ENCODE data around the gene PHF1. TPM values are rescaled to one million over a fixed set of nuclear protein-coding genes. Genes with fewer than 3 reads are reported as not detected.
A peak's percentile ranks its signal among the peaks of the same experiment; 100 is the strongest.

Gene PHF1
- total and polyA plus RNA-seq, 2 of the 13 experiments (the other 11 are each of a cell fraction or from before 2014, with no cell fraction given), result 25.4 to 61.9 TPM

DNA sequence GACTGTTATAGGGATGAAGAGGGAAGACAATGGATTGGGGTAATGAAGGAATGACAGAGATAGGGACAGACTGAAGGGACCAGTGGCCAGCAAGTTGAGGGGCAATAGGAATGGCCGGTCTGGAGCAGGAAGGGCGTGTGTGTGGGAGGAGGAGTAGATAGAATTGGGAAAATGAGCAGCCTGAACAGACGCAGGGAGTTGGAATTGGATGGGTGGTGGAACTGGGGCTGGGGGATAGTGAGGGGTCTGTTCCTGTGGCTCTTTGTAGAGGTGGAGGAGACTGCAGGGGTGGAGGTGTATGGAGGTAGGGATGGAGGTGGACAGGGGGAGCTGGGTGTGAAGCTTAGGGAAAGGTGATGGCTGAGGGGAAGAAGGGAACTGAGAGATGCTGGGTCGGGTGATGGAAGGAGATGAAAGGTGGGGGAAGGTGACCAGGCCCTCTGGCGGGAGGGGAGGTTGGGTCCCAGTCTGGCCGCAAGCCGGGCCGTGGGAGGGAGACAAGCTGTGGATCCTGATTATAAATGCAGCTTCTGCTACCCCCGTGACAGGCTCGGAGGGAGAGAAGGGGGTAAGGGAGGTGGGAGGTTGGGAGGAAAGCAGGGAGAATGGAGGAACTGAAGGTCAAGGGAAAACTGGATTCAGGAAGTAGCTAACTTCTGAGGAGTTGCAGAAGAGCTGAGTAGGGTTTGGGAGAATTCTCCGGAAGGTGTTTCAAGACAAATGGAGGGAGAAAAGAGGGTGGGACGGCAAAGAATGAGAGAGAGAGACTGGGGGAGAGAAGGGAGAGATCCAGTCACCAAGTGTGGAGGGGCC, 14.2 kb downstream of the PHF1 start (continued):
- TF ChIP-seq, protein P1, sequence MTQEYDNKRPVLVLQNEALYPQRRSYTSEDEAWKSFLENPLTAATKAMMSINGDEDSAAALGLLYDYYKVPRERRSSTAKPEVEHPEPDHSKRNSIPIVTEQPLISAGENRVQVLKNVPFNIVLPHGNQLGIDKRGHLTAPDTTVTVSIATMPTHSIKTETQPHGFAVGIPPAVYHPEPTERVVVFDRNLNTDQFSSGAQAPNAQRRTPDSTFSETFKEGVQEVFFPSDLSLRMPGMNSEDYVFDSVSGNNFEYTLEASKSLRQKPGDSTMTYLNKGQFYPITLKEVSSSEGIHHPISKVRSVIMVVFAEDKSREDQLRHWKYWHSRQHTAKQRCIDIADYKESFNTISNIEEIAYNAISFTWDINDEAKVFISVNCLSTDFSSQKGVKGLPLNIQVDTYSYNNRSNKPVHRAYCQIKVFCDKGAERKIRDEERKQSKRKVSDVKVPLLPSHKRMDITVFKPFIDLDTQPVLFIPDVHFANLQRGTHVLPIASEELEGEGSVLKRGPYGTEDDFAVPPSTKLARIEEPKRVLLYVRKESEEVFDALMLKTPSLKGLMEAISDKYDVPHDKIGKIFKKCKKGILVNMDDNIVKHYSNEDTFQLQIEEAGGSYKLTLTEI (CRISPR knock-in tag; conservative IDR thresholded peaks at IDR 0.05), result no peak
- TF ChIP-seq SP140L (CRISPR knock-in tag; IDR thresholded peaks at IDR 0.05; ENCODE audit: borderline replicate concordance) (no peak), TARDBP (CRISPR knock-in tag; IDR thresholded peaks at IDR 0.05) (no peak), ZNF577 (CRISPR knock-in tag; IDR thresholded peaks at IDR 0.05; ENCODE audit: borderline replicate concordance, low read depth) (no peak), ZNF501 (CRISPR knock-in tag; IDR thresholded peaks at IDR 0.05) (0 out of 2 replicates have a peak, but pooled peaks have one; percentile 30), HIVEP1 (CRISPR knock-in tag; IDR thresholded peaks at IDR 0.05) (0 out of 2 replicates have a peak, but pooled peaks have one; percentile 17), ZNF225 (CRISPR knock-in tag; IDR thresholded peaks at IDR 0.05) (0 out of 2 replicates have a peak, but pooled peaks have one; percentile 1), ZNF770 (CRISPR knock-in tag; IDR thresholded peaks at IDR 0.05) (no peak), REL (CRISPR knock-in tag; conservative IDR thresholded peaks at IDR 0.05) (0 out of 2 replicates have a peak, but pooled peaks have one; percentile 51), ZC3H13 (CRISPR knock-in tag; IDR thresholded peaks at IDR 0.05) (no peak; the same call in 1 of the 2 replicates), ZNF292 (CRISPR knock-in tag; IDR thresholded peaks at IDR 0.05; ENCODE audit: borderline replicate concordance, low read depth) (no peak), HNRNPL (IDR thresholded peaks at IDR 0.05; ENCODE audit: low read depth, low read length) (no peak), ZNF724P (CRISPR knock-in tag; IDR thresholded peaks at IDR 0.05; ENCODE audit: borderline replicate concordance) (no peak), NFATC3 (CRISPR knock-in tag; IDR thresholded peaks at IDR 0.05) (no peak), NCOA1 (CRISPR knock-in tag; IDR thresholded peaks at IDR 0.05) (0 out of 2 replicates have a peak, but pooled peaks have one; percentile 49), ZNF7 (CRISPR knock-in tag; IDR thresholded peaks at IDR 0.05) (no peak)
- TF ChIP-seq, protein P2, sequence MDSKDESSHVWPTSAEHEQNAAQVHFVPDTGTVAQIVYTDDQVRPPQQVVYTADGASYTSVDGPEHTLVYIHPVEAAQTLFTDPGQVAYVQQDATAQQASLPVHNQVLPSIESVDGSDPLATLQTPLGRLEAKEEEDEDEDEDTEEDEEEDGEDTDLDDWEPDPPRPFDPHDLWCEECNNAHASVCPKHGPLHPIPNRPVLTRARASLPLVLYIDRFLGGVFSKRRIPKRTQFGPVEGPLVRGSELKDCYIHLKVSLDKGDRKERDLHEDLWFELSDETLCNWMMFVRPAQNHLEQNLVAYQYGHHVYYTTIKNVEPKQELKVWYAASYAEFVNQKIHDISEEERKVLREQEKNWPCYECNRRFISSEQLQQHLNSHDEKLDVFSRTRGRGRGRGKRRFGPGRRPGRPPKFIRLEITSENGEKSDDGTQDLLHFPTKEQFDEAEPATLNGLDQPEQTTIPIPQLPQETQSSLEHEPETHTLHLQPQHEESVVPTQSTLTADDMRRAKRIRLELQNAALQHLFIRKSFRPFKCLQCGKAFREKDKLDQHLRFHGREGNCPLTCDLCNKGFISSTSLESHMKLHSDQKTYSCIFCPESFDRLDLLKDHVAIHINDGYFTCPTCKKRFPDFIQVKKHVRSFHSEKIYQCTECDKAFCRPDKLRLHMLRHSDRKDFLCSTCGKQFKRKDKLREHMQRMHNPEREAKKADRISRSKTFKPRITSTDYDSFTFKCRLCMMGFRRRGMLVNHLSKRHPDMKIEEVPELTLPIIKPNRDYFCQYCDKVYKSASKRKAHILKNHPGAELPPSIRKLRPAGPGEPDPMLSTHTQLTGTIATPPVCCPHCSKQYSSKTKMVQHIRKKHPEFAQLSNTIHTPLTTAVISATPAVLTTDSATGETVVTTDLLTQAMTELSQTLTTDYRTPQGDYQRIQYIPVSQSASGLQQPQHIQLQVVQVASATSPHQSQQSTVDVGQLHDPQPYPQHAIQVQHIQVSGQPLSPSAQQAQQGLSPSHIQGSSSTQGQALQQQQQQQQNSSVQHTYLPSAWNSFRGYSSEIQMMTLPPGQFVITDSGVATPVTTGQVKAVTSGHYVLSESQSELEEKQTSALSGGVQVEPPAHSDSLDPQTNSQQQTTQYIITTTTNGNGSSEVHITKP (CRISPR knock-in tag; IDR thresholded peaks at IDR 0.05; ENCODE audit: low read depth), result no peak
- TF ChIP-seq, protein P3, sequence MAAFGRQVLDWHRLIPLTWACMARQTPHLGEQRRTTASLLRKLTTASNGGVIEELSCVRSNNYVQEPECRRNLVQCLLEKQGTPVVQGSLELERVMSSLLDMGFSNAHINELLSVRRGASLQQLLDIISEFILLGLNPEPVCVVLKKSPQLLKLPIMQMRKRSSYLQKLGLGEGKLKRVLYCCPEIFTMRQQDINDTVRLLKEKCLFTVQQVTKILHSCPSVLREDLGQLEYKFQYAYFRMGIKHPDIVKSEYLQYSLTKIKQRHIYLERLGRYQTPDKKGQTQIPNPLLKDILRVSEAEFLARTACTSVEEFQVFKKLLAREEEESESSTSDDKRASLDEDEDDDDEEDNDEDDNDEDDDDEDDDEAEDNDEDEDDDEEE (CRISPR knock-in tag; IDR thresholded peaks at IDR 0.05), result peak; percentile 25; the same call in 1 of the 2 replicates
- TF ChIP-seq, protein P4, sequence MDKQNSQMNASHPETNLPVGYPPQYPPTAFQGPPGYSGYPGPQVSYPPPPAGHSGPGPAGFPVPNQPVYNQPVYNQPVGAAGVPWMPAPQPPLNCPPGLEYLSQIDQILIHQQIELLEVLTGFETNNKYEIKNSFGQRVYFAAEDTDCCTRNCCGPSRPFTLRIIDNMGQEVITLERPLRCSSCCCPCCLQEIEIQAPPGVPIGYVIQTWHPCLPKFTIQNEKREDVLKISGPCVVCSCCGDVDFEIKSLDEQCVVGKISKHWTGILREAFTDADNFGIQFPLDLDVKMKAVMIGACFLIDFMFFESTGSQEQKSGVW (CRISPR knock-in tag; IDR thresholded peaks at IDR 0.05; ENCODE audit: borderline replicate concordance), result no peak
